ENCODE measurements around the gene GLB1L3.
"Not testable (repeated sequence)": the region's sequence is repeated elsewhere in the genome, so short reads cannot be mapped to it uniquely, and the experiment has no call there.

Gene GLB1L3

DNA sequence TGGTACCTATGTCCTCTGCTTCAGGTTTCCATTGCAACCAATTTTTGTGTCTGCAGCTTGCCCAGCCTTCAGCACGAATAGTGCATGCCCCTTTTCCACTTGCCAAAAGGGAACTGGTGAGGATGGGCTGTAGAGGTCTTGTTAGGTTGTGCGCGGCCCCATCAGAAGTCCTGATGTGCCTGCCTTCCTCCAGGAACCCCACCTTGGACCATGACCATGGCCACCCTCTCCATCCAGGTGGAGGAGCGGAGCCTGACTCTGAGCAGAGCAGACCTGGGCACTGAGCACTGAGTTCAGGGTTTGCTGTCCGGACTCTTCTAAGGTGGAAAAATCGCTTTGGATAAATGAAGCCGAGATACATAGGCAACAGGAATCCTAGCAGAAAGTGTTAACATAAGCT is 62.5 kb downstream of the GLB1L3 start:
- no peak overlapping the region for H3K4me3 ChIP-seq (ENCODE audit: low read depth, low read length)
- no peak for DNase-seq (ENCODE audit: low read depth)
- TF ChIP-seq CTCF (IDR thresholded peaks at IDR 0.05; ENCODE audit: low read depth, low read length, missing control alignments) = no peak

DNA sequence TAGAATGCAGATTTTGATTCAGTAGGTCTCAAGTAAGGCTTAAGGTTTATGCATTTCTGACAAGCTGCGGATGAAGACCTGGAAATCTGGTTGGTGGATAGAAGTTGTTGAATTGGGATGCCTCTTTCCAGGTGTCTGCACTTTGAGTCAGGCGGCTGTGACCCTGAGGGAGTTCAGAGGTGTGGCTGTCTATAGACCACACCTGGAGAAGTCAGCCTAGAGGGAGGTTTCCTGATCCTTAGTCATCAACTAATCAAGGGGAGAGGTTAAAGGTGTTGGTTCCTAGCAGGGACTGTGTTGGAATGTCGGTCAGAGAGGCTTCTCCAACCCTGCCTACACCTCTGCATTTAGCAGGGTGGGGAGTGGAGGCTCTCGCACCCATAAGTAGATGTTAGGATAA is 63.6 kb downstream of the GLB1L3 start:
- DNase-seq (ENCODE audit: low read depth) = no peak
- TF ChIP-seq CTCF (IDR thresholded peaks at IDR 0.05; ENCODE audit: low read depth, low read length, missing control alignments) = no peak
- H3K4me3 ChIP-seq (ENCODE audit: low read depth, low read length) = no peak overlapping the region

- TF ChIP-seq CTCF (IDR thresholded peaks at IDR 0.05; ENCODE audit: low read depth, low read length, missing control alignments) = no peak
- no peak for DNase-seq (ENCODE audit: low read depth)
Measured at GRCh38 chr11:134340354-134340964, 64.3 kb downstream of the GLB1L3 start.

DNA sequence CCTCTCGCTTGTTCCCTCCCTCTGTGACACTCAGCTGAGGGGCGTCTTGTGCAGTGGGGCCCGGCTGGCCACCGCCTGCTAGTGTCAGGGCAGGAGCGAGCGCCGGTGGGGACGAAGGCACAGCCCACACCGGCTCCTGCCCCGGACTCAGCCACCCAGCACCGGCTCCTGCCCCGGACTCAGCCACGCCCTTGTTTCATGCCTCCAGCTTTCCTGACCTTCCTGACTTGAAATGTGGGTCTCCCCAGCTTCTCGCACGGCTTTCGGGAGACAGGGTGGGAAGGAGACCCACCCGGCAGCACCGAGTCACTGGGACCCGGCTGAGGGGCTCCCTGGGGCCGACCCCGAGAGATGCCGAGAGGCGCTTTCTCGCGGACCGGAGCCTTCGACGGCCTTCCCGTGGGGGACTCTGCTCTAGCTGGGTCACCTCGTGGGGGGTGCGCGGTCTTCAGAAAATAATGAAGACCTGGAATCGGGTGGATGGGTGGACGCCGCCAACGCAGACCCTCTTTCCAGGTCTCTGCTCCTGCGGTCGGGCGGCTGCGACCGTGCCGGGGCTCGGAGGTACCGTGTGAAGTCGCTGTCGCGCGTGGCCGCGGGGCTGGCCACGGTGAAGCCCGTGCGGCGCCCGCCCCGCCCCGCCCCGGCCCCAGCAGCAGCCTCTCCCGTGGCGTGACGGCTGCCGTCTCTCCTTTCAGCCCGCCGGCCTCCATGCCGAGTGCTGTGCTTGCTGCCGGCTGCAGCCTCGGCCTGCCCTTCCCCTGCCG is 65.8 kb downstream of the GLB1L3 start:
- no peak for TF ChIP-seq CTCF (IDR thresholded peaks at IDR 0.05; ENCODE audit: low read depth, low read length, missing control alignments)
- H3K4me3 ChIP-seq (ENCODE audit: low read depth, low read length) = no peak overlapping the region
- DNase-seq (ENCODE audit: low read depth) = no peak

More at GRCh38 chr11:134340354-134340964, 64.3 kb downstream of the GLB1L3 start:
- no peak overlapping the region for H3K4me3 ChIP-seq (ENCODE audit: low read depth, low read length)

DNA sequence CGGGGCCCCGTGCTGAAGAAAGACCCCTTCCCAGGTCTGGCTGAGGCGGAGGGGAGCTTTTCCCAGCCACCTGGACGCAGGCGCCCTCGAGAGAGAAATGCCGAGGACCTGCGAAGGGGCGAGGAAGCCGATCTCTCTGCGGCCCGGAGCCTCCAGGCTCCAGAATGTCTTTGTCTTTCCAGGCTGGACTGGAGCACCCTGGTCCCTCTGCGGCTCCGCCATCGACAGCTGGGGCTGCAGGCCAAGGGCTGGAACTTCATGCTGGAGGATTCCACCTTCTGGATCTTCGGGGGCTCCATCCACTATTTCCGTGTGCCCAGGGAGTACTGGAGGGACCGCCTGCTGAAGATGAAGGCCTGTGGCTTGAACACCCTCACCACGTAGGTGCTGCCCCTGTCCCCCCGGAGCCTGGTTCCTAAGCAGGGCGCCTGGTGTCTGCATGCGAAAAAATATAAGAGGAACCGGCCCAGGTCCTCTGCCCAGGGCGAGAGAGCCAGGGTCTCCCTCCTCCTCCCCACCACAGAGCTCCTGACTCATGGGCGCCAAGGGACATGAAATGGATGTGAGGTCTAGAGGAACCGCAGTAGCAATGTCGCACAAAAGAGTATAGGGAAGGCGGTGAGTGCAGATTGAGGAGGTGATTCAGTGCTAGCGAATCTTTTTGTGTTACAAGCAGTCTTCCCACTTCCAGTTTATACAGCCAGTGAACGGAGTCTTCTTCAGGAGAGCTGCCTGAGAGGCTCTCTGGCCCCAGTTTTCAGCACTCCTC is 66.6 kb downstream of the GLB1L3 start:
- TF ChIP-seq CTCF (IDR thresholded peaks at IDR 0.05; ENCODE audit: low read depth, low read length, missing control alignments) = no peak
- DNase-seq (ENCODE audit: low read depth) = no peak
- no peak overlapping the region for H3K4me3 ChIP-seq (ENCODE audit: low read depth, low read length)

DNA sequence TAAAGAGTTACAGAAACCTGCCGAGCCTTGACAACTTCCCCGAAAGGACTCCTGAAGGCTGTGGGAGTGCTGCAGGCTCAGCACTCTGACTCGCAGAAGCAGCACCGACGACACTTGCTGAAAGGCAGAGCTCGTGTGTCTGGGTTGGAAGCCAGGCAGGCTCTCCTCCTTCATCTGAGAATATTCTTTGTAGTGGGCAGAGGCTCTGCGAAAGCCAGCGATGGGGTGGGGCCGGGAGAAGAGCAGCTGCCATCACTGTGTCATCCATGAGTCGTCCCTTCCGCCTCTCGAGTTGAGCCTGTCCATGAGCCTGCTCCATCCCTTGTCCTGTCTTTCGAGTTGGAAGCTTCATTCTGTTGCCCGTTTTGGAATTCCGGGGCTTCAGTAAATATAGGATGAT is 67.5 kb downstream of the GLB1L3 start:
- TF ChIP-seq CTCF (IDR thresholded peaks at IDR 0.05; ENCODE audit: low read depth, low read length, missing control alignments) = no peak
- no peak overlapping the region for H3K4me3 ChIP-seq (ENCODE audit: low read depth, low read length)
- no peak for DNase-seq (ENCODE audit: low read depth)

DNA sequence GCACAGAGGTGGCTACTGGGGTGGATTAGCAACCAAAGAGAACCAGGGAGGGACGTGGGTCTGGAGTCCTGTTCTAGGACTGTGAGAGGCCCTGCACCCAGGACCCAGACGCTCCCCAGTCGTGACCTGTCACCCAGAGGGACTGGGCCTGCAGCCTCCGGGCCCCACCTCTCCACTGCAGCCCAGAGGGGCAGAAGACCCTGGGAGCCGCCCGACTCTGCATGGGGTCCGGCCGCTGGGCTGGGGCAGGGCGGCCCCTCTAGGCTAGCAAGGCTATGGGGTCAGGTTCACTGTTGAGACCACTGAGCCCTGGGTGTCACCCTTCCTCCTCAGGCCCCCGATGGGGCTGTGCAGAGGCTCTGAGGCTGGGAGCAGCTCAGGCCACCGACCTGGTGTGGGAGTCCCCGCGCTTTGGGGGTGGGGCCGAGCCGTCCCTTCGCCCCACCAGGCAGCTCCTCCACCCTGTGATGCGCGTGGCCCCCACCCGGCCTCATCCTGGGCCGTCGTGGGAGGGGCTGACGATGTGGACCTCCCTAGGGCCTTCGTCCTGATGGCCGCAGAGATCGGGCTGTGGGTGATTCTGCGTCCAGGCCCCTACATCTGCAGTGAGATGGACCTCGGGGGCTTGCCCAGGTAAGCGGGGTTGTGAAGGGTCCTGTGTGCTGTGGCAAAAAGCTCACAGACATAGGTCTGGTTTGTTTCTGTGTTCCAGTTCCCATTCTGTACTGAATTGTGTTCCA is 68.5 kb downstream of the GLB1L3 start:
- not testable (repeated sequence) for H3K4me3 ChIP-seq (ENCODE audit: low read depth, low read length); DNase-seq (ENCODE audit: low read depth)

Data from GM12864 (cell line).